Activated naive CD4-positive, alpha-beta T cell treated with anti-CD3 and anti-CD28 coated beads, Interleukin-2, amount 50 U/mL, for 72 hours (primary cell): Measurements from ENCODE around the gene MIB1. TPM values are rescaled to one million over a fixed set of nuclear protein-coding genes. Genes with fewer than 3 reads are reported as not detected.

Source experiments
- total RNA-seq, 2 donors: library from RNA; stranded (reverse); gene quantifications; one replicate each; pipeline ENCODE4 v1.2.3, GENCODE V29; 2022

The MIB1 gene
- total RNA-seq, 2 donors from 2014 or later, result 32.5 to 43.7 TPM

Other genes with a start within 250 kb of the MIB1 start
- 10 to 100 TPM; 19.7 to 25.9 TPM for gene ESCO1, start 140.1 kb upstream of the MIB1 start, total RNA-seq
- 100 to 1,000 TPM in 1 of 2 donors, 10 to 100 TPM in 1; 88.2 to 135 TPM for gene SNRPD1, start 128.5 kb upstream of the MIB1 start, total RNA-seq
- gene ABHD3, start 36.0 kb upstream of the MIB1 start, total RNA-seq, result 10 to 100 TPM; 19.9 to 39.7 TPM